ENCODE measurements around the gene POLR3B. TPM values are rescaled to one million over a fixed set of nuclear protein-coding genes. Genes with fewer than 3 reads are reported as not detected.

Gene POLR3B
- polyA plus RNA-seq, 1 donor (not counting 4 experiments of a cell fraction or from before 2014, with no cell fraction given) = 13.9 TPM

- no peaks in the 10 kb centered on the region for H4K20me1 ChIP-seq (ENCODE audit: control insufficient read depth, extremely low read depth, insufficient read depth, low read length)
- no peaks in the 10 kb centered on the region for H3K79me2 ChIP-seq (ENCODE audit: control insufficient read depth, insufficient read depth, low read length)
- dilution Hi-C loops (cut with MboI; ENCODE audit: extremely low pct_ligation_motif_present, low sequenced_read_pairs) = no loop called here
- H3K9me1 ChIP-seq (ENCODE audit: control insufficient read depth, extremely low read depth, insufficient read depth, low read length) = no peaks in the 10 kb centered on the region
- FAIRE-seq (no peak), DNase-seq (ENCODE audit: low read depth, low spot score) (no peak)
- H3K9ac ChIP-seq (ENCODE audit: control insufficient read depth, extremely low read depth, insufficient read depth, low read length) = no peak overlapping the region
- no peaks in the 10 kb centered on the region for H3K9me3 ChIP-seq (ENCODE audit: control insufficient read depth, low read depth, low read length)
- no peaks in the 10 kb centered on the region for H3K27me3 ChIP-seq (ENCODE audit: control insufficient read depth, extremely low read depth, insufficient read depth, low read length)
- H3K27ac ChIP-seq (ENCODE audit: control insufficient read depth, insufficient read depth, low read length) = no peak overlapping the region
- no peaks in the 10 kb centered on the region for H3K4me1 ChIP-seq (ENCODE audit: control insufficient read depth, extremely low read depth, insufficient read depth, low read length)
- H3K36me3 ChIP-seq (ENCODE audit: control insufficient read depth in 2 of 2, extremely low read depth in 1 of 2, insufficient read depth in 2 of 2, low read length in 2 of 2) = peaks cover 3 to 4% of the 10 kb centered on the region in 2 experiments
- TF ChIP-seq EZH2 (IDR thresholded peaks at IDR 0.05; ENCODE audit: low read length) = no peak
- no peak for TF ChIP-seq CTCF (optimal IDR thresholded peaks at IDR 0.05 in 1 of 3, IDR thresholded peaks at IDR 0.05 in 1 of 3, conservative IDR thresholded peaks at IDR 0.05 in 1 of 3; ENCODE audit: extremely low read depth in 1 of 3, insufficient read depth in 2 of 3, low read length in 3 of 3)
- H2AFZ ChIP-seq (ENCODE audit: control insufficient read depth, low read length) = no peak overlapping the region
- H3K4me3 ChIP-seq (ENCODE audit: control insufficient read depth in 2 of 3, extremely low read depth in 1 of 3, insufficient read depth in 2 of 3, low read depth in 1 of 3, low read length in 3 of 3) = no peak overlapping the region
- H3K4me2 ChIP-seq (ENCODE audit: control insufficient read depth, extremely low read depth, insufficient read depth, low read depth, low read length) = no peak overlapping the region
Measured at GRCh38 chr12:106389151-106389550, 31.6 kb downstream of the POLR3B start.

DNA sequence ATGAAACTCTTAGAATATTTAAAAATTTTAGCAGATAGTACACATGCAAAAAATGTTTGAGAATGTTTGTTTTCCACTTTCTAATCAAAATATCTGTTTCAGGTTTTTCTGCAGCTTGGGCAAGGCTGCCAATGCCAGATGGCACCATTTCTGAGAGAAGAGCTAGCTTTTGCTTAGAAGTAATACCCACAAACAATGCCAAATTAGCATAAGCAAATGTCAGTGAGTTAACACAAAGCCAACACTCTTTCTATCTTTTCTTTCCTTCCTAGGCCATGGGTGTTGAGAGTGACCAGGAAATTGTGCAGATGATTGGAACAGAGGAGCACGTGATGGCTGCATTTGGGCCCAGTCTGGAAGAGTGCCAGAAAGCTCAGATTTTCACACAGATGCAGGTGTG lies 35.2 kb downstream of the POLR3B start:
- H3K4me3 ChIP-seq (ENCODE audit: control insufficient read depth in 2 of 3, extremely low read depth in 1 of 3, insufficient read depth in 2 of 3, low read depth in 1 of 3, low read length in 3 of 3) = no peak overlapping the region
- dilution Hi-C loops (cut with MboI; ENCODE audit: extremely low pct_ligation_motif_present, low sequenced_read_pairs) = no loop called here

More for the DNA sequence above, 35.2 kb downstream of the POLR3B start:
- DNase-seq (ENCODE audit: low read depth, low spot score) = no peak
- H3K4me2 ChIP-seq (ENCODE audit: control insufficient read depth, extremely low read depth, insufficient read depth, low read depth, low read length) = no peak overlapping the region
- no peak for FAIRE-seq
- H3K9ac ChIP-seq (ENCODE audit: control insufficient read depth, extremely low read depth, insufficient read depth, low read length) = no peak overlapping the region
- no peak overlapping the region for H3K27ac ChIP-seq (ENCODE audit: control insufficient read depth, insufficient read depth, low read length)
- H3K79me2 ChIP-seq (ENCODE audit: control insufficient read depth, insufficient read depth, low read length) = no peaks in the 10 kb centered on the region
- H3K4me1 ChIP-seq (ENCODE audit: control insufficient read depth, extremely low read depth, insufficient read depth, low read length) = no peaks in the 10 kb centered on the region
- H3K27me3 ChIP-seq (ENCODE audit: control insufficient read depth, extremely low read depth, insufficient read depth, low read length) = no peaks in the 10 kb centered on the region
- no peaks in the 10 kb centered on the region for H3K9me1 ChIP-seq (ENCODE audit: control insufficient read depth, extremely low read depth, insufficient read depth, low read length)
- no peak overlapping the region for H2AFZ ChIP-seq (ENCODE audit: control insufficient read depth, low read length)
- H3K36me3 ChIP-seq (ENCODE audit: control insufficient read depth in 2 of 2, extremely low read depth in 1 of 2, insufficient read depth in 2 of 2, low read length in 2 of 2) = peaks cover 4 to 8% of the 10 kb centered on the region in 2 experiments
- TF ChIP-seq CTCF (optimal IDR thresholded peaks at IDR 0.05 in 1 of 3, IDR thresholded peaks at IDR 0.05 in 1 of 3, conservative IDR thresholded peaks at IDR 0.05 in 1 of 3; ENCODE audit: extremely low read depth in 1 of 3, insufficient read depth in 2 of 3, low read length in 3 of 3) = no peak
- TF ChIP-seq EZH2 (IDR thresholded peaks at IDR 0.05; ENCODE audit: low read length) = no peak
- no peaks in the 10 kb centered on the region for H3K9me3 ChIP-seq (ENCODE audit: control insufficient read depth, low read depth, low read length)
- H4K20me1 ChIP-seq (ENCODE audit: control insufficient read depth, extremely low read depth, insufficient read depth, low read length) = no peaks in the 10 kb centered on the region

All from keratinocyte (primary cell).